NCI-H2029 (cell line): Measurements from ENCODE around the gene NGFR.
"Not testable (repeated sequence)": the region's sequence is repeated elsewhere in the genome, so short reads cannot be mapped to it uniquely, and the experiment has no call there.

ENCODE experiments used
- DNase-seq: peaks from one replicate; lab custom pipeline; 2025; lab: John Stamatoyannopoulos, UW

NGFR gene

DNA sequence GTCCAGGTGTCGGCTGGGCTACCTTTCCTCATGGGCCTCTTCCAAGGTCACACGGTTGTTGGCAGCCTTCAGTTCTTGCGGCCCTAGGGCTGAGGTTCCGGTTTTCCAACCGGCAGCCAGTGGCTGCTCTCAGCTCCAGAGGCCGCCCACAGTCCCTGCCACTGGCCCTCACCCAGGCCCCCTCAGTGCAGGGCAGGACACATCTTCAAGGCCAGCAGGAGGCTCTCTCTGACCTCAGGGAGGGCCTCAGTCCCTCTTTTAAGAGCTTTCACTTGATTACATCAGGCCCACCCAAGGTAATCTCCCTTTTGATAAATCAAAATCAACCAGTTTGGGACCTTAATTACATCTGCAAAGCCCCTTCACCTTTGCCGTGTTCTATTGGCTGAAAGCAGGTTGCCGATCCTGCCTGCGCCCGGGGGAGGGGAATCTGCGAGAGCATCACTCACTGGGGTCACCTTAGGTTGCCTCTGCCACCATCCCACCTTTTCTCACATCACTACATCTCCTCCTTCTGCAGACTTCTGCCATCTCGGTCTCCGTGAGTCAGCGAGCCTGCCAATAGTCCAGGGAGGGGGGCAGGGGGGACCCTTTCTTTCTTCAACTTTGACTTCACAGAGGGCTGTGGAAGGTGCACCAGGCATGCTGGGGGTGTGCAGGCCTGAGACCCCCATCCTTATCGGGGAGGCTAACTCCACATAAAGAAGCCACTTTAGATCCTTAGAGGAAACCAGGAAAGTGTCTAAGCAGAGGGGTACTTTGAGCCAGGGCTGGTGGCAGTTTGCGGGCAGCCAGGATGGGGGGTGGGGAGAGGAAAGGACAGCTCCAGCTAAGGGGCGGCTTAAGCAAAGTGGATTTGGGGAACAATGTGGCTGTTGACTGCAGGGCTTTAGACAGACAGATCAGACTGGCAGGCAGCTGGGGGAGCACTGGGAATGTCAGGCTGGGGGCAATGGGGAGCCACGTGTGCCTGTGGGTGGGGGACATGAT lies 51.7 kb downstream of the NGFR start:
- DNase-seq: no peak

- no peak for DNase-seq
Measured at GRCh38 chr17:49547566-49547965, 52.5 kb downstream of the NGFR start.

GRCh38 chr17:49548051-49548505 lies 53.0 kb downstream of the NGFR start:
- no peak for DNase-seq

GRCh38 chr17:49548506-49549310 lies 53.6 kb downstream of the NGFR start:
- no peak for DNase-seq

DNA sequence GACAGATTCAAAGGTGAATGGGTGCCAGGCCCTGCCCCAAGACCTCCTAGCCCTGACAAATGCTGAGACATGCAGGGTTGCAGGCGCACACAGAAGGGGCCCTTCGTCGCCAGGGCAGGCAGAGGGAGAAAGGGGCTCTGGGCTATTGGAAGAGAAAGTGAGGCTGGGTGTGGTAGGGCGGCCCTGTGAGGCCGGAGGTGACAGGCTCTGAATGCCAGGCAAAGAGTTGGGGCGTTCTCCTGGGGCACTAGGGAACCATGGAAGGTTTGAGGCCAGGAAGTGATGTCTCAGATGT lies 54.2 kb downstream of the NGFR start:
- no peak for DNase-seq

DNA sequence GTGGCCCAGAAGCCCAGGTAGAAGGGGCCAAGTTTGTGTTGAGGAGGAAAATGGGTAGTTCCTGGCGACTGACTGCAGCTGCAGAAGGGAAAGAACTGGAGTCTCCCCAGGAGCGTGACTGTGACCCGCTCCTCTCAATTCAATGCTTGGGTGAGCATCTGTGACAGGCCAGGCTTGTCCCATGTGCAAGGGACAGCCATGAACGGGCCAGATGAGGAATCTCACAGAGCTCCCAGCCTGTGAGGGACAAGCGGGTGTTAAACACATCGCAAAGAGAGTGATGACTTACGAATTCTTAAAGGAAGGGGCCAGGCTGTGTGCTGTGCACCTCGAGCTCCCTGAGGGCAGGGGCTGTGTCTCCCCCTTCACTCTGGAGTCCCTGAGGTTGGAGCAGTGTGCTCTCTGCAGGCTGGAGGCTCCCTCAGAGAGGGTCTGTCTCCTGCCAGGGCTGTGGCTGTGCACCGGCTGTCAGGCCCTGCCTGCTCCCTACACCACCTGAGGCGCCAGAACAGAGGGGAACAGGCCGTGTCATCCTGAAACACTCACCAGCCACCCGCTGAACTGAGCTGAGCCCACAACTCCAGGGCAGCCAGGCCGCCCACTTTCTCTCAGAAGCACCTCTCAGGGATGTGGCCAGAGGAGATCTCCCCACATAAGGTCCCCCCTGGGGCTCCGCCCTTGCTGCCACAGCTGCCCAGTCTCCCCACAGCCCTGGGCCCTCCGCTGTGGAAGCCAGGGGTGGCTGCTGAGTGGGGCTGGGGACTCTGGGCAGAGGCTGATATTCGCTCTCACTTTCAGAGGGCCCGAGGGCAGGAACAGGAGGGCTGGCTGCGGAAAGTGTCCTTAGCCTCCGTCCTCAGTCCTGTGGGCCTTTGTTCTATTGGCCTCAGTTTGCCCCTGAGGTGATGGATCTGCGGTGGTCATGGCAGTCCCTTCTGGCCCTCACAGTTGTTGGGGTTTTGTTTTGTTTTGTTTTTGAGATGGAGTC lies 54.9 kb downstream of the NGFR start:
- DNase-seq: no peak

- not testable (repeated sequence) for DNase-seq
Measured at GRCh38 chr17:49550764-49551163, 55.7 kb downstream of the NGFR start.

DNA sequence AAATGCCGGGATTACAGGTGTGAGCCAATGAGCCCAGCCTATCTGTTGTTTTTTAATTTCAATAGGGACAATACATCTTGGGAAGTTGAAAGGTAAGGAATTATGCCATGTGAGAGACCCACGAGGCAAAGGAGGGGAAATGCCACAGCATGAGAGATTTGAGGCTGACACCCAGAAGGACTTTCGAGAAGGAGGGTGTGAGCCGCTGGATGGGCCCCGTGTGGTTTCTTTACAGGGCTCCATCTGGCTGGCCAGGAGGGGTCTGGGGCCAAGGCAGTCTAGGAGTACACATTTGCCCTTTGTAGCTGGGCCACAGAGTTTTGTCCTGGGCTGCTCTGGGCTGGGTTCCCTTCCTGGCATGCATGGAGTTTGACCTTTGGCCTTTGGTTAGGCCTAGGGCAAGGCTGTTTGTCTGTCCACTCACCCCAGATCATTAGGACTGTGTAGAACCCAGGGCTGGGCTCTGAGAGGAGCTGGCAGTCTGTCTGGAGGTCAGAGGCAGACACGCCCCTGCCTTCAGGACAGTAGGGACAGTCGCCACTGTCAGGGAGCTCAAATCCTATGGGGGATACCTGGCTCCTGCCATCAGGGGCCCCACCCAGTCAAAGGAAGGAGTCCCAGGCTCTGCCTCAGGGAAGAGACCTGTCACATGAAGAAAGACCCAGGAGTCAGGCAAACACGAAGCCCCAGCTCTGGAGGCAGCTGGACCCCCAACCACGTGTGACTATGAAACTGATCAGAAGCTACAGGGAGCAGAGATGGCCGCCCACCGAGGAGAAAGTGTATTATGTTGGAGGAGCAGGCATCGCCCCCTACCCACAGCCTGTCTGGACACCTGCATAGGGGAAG lies 56.4 kb downstream of the NGFR start:
- DNase-seq: no peak

DNA sequence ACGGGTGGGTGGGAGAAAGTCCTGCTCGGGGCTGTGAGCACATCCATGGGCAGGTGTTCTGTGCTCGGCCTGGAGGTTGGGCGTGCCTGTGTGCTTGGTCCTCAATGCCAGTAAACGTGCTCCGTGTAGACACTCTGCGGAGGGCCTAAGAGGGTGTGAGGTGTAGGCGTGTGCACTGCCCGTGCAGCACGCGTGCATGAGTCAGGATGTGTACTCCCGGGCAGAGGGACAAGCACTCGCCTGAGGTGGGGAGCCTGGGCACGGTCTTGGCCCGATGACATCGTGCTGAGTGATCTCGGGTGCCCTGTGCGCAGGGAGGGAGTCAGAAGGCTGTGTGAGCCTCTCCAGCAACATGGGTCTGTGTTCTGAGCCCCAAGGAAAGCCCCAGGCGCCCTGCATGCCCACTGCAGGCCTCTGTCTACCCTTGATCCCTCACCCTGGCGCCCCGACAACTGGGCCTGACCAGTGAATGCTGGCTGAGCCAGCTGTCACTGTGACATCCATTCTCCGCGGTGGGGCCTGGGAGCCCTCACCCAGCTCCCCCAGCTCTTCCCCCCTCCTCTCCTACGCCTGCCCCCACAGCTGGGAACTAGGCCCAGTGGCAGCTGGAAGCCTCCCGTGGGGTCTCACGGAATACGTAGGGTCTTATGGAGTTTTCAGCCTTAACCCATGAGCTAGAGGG lies 57.1 kb downstream of the NGFR start:
- no peak for DNase-seq

DNA sequence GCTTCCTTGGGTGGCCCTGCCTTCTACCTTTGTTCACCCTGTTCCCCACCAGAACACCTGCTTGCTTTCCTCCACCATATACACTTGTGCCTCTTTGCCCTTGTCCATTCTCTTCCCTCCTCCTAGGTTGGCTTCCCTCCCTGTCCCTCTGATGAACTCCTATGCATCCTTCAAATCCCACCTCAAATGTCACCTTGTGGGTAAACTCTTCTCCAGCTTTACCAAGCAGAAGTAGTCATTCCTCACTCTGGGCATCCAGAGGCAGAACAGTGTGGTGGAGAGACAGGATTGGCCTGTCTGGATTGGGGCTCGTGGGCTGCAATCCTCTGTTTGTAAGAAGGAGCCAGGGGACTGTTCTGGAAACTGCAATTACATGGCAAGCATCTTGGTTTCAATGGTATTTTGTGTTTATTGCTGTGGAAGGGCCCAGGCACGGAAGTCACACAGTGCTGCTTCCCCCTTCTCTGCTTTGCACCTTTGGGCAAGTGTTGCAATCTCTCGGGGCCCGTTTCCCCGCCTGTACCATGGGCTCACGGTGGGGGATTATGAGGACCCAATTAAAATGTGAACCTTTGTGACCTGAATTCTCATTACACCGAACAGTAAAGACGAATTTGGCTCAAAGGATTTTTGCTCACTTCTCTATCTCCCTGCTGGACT lies 58.7 kb downstream of the NGFR start:
- DNase-seq: no peak

DNA sequence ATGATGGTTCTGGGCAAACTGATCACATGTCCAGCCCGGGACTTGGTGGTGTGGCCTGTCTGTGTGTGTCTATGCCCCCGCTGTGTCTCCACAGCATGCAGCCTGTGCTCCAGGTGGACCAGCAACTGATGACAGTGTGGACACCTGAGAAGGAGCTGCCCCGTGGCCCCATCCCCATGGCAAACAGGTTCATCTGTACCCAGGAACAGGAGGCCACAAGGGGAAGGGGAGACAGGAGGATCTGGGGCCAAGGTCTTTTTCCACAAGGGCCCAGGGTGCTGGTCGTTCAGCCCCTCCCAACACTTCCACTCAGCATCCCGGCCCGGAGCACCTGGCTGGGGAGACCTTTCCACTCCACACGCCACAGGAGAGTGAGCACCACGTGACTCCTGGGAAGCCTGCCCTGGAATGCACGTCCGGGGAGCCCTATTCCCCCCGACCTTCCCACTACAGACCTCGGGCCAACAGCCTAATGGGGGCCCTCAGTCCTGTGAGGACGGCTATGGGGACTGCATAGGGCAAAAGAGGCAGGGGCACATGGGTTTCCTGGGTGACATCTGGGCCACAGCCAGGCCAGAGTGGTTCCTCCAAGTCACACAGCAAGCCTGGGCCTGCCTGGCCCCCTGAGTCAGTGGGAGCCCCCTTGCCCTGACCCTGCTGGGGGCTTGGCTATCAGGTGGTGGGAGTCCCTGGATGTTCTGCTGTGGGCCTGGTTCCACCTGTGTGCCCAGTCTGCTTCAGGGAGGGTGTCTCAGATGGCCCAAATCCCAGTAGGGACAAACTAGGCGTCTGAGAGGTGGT lies 59.8 kb downstream of the NGFR start:
- DNase-seq: no peak

GRCh38 chr17:49555495-49556222 lies 60.6 kb downstream of the NGFR start:
- no peak for DNase-seq

DNA sequence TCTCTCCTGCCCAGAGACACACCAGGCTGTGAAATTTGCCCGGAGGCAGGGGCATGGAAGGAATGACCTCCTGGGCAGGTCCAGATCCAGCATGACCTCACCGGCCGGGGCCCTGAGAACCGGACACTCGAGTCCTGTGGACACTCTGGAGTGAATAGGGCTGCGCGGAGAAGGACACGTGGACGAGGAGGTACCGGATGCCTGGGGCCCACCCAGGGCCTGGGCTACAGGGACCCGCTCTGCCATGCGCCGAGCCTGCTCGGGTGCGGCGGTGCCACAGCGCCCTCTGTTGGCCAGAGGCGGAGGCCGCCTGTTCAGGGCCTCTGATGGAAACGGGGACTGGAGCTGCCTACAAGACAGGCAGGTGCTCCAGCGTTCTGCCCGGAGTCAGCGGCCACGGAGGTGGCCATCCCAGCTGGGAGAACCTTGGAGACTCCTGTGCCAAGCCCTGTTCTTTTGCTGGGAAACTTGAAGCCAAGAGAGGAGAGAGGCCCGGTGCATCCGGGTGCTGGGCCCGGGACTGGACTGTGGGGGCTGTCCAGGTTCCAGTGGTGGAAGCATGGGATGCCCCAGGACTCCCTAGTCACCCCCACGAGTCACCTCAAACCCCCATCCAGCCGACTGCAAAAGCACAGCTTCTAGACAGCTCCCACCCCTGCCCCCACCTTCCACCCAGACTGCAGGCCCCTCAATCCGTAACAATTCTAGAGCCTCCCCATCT lies 61.3 kb downstream of the NGFR start:
- DNase-seq: peak; percentile 30

DNA sequence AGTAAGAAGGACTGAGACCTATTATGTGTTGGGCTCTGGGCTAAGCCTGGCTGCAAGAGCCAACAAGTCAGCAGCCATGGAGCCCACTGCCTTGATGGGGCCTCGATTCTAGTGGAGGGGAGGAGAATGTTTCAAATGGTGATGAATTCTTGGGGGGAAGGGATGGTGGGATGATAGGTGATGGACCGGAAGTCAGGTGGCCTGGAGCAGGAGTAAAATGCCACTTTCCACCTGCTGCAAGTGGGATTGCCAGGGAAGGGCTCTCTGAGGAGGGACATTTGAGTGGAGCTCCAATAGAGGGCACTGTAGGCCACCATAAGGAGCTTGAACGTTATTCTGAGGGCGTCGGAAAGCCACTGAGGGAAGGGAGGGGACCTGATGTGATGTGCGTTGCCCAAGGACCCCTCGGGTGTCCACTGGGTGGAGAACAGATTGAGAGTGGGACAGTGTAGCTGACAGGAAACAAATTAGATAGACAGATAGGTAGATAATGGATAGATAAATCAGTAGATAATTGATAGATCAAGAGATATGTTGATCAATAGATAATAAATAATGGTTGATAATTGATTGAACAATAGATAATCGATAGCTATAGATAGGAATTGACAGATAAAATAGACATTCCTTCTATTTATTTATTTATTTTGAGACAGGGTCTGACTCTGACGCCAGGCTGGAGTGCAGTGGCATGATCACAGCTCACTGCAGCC lies 62.4 kb downstream of the NGFR start:
- peak; percentile 50 for DNase-seq
